HEK293 (cell line): ENCODE results near the gene SKAP1.

ENCODE experiments used
- CTCF ChIA-PET: fragments of 350-600 bp; formaldehyde crosslinking; extraction: SDS; loops from one replicate; lab custom pipeline; 2021; ENCODE audit warnings: antibody characterized with exemption; lab: Yijun Ruan, JAX
- POLR2A ChIA-PET: fragments of 300-600 bp; formaldehyde crosslinking; extraction: SDS; loops from one replicate; lab custom pipeline; 2020; ENCODE audit warnings: antibody characterized with exemption, inconsistent platforms; lab: Yijun Ruan, JAX
- H3K27ac ChIP-seq: fragments of 200-500 bp; sonication (Bioruptor generic); 2 replicates; pipeline ENCODE4 v1.5.1; 2014; ENCODE audit warnings: low read depth, low read length, control low read depth, inconsistent platforms; ENCODE audit errors: extremely low read depth
- H3K36me3 ChIP-seq, 2 experiments: fragments of 200-500 bp in 1 of 2; sonication (Bioruptor generic) in 1 of 2; 1 replicate in 1 of 2; 2 replicates in 1 of 2; pipeline ENCODE4 v1.5.1; 2014 to 2017; ENCODE audit warnings: inconsistent platforms in 2 of 2, low read length in 2 of 2; ENCODE audit not compliant: control insufficient read depth in 2 of 2, insufficient read depth in 1 of 2
- H3K4me1 ChIP-seq: fragments of 200-500 bp; sonication (Bioruptor generic); 2 replicates; pipeline ENCODE4 v1.5.1; 2014; ENCODE audit warnings: mild to moderate bottlenecking, low read length, inconsistent platforms; ENCODE audit not compliant: control insufficient read depth, insufficient read depth
- H3K4me3 ChIP-seq: 2 replicates; pipeline ENCODE4 v1.5.1; 2011; ENCODE audit warnings: low read depth, mild to moderate bottlenecking, control low read depth, low read length, moderate library complexity
- H3K9me3 ChIP-seq: fragments of 200-500 bp; sonication (Bioruptor generic); 2 replicates; pipeline ENCODE4 v1.5.1; 2014; ENCODE audit warnings: low read depth, low read length, inconsistent platforms; ENCODE audit not compliant: control insufficient read depth, insufficient read depth
- PRDM6 ChIP-seq: fragments of 450-650 bp; formaldehyde crosslinking; IDR thresholded peaks from 2 replicates; pipeline ENCODE4 v1.5.1; 2017; ENCODE audit warnings: missing biosample characterization, missing genetic modification characterization
- SP3 ChIP-seq: fragments of 450-650 bp; formaldehyde crosslinking; IDR thresholded peaks from 2 replicates; pipeline ENCODE4 v1.5.1; 2016; ENCODE audit warnings: missing biosample characterization, missing genetic modification characterization
- ZFP41 ChIP-seq: fragments of 450-650 bp; formaldehyde crosslinking; IDR thresholded peaks from 2 replicates; pipeline ENCODE4 v1.5.1; 2016; ENCODE audit warnings: missing biosample characterization, missing genetic modification characterization, borderline replicate concordance
- ZNF10 ChIP-seq: fragments of 450-650 bp; formaldehyde crosslinking; IDR thresholded peaks from 2 replicates; pipeline ENCODE4 v1.5.1; 2017; ENCODE audit warnings: missing biosample characterization, missing genetic modification characterization
- ZNF112 ChIP-seq: fragments of 450-650 bp; formaldehyde crosslinking; IDR thresholded peaks from 2 replicates; pipeline ENCODE4 v1.5.0; 2017; ENCODE audit warnings: missing biosample characterization, missing genetic modification characterization
- ZNF148 ChIP-seq: fragments of 450-650 bp; formaldehyde crosslinking; IDR thresholded peaks from 2 replicates; pipeline ENCODE4 v1.5.0; 2017; ENCODE audit warnings: missing biosample characterization, missing genetic modification characterization, borderline replicate concordance
- ZNF2 ChIP-seq: fragments of 450-650 bp; formaldehyde crosslinking; IDR thresholded peaks from 2 replicates; pipeline ENCODE4 v1.5.1; 2016; ENCODE audit warnings: missing biosample characterization, missing genetic modification characterization
- ZNF23 ChIP-seq: fragments of 450-650 bp; formaldehyde crosslinking; IDR thresholded peaks from 2 replicates; pipeline ENCODE4 v1.5.1; 2016; ENCODE audit warnings: missing biosample characterization, missing genetic modification characterization, borderline replicate concordance
- ZNF302 ChIP-seq: fragments of 450-650 bp; formaldehyde crosslinking; IDR thresholded peaks from 2 replicates; pipeline ENCODE4 v1.5.1; 2016; ENCODE audit warnings: missing biosample characterization, missing genetic modification characterization, low read depth
- ZNF529 ChIP-seq: fragments of 450-650 bp; formaldehyde crosslinking; IDR thresholded peaks from 2 replicates; pipeline ENCODE4 v1.5.1; 2017; ENCODE audit warnings: missing genetic modification characterization, missing biosample characterization; ENCODE audit not compliant: insufficient replicate concordance
- ZNF610 ChIP-seq: fragments of 450-650 bp; formaldehyde crosslinking; IDR thresholded peaks from 2 replicates; pipeline ENCODE4 v1.5.1; 2016; ENCODE audit warnings: missing biosample characterization, missing genetic modification characterization, borderline replicate concordance
- ZNF658 ChIP-seq: fragments of 450-650 bp; formaldehyde crosslinking; IDR thresholded peaks from 2 replicates; pipeline ENCODE4; 2016; ENCODE audit warnings: missing biosample characterization, missing genetic modification characterization
- ZNF660 ChIP-seq: fragments of 450-650 bp; IDR thresholded peaks from 2 replicates; pipeline ENCODE4 v1.5.1; 2018; ENCODE audit warnings: missing biosample characterization, mild to moderate bottlenecking, missing genetic modification characterization
- ZNF677 ChIP-seq: fragments of 450-650 bp; IDR thresholded peaks from 2 replicates; pipeline ENCODE4 v1.5.0; 2018; ENCODE audit warnings: missing biosample characterization, mild to moderate bottlenecking, missing genetic modification characterization, moderate library complexity
- ZNF768 ChIP-seq: fragments of 450-650 bp; formaldehyde crosslinking; IDR thresholded peaks from 2 replicates; pipeline ENCODE4 v1.5.1; 2018; ENCODE audit warnings: missing biosample characterization, mild to moderate bottlenecking, missing genetic modification characterization
- ZSCAN30 ChIP-seq: fragments of 450-650 bp; IDR thresholded peaks from 2 replicates; pipeline ENCODE4 v1.5.1; 2018; ENCODE audit warnings: missing biosample characterization, mild to moderate bottlenecking, missing genetic modification characterization, moderate library complexity
- TF ChIP-seq, protein P1 (sequence below): fragments of 450-650 bp; formaldehyde crosslinking; optimal IDR thresholded peaks from 2 replicates; pipeline ENCODE3; 2016; ENCODE audit warnings: missing biosample characterization, mild to moderate bottlenecking, missing genetic modification characterization
- TF ChIP-seq, protein P2 (sequence below): fragments of 450-650 bp; formaldehyde crosslinking; IDR thresholded peaks from 2 replicates; pipeline ENCODE4 v1.5.1; 2016; ENCODE audit warnings: missing biosample characterization, missing genetic modification characterization
- TF ChIP-seq, protein P3 (sequence below): fragments of 450-650 bp; formaldehyde crosslinking; IDR thresholded peaks from 2 replicates; pipeline ENCODE4 v1.5.1; 2016; ENCODE audit warnings: missing biosample characterization, missing genetic modification characterization

Gene SKAP1

DNA sequence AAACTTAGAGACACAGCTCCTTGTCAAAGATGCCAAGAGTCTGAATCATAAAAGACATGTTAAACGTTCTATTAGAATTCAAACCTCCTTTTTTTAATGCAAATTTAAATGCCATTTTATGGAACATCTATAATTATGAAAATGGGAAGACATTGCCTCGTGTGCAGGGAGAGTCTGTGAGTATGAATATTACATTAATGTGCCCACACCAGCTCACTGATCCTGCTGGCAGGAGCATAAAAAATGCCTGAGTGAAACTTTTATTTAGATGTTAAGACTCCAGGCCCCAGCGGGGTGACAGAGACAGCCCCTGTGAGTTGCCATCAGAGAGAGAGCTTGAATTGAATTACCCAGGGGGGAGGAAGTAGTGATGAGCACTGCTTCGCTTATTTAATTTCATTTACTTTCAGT is 237.7 kb downstream of the SKAP1 start (continued):
- TF ChIP-seq, protein P1, sequence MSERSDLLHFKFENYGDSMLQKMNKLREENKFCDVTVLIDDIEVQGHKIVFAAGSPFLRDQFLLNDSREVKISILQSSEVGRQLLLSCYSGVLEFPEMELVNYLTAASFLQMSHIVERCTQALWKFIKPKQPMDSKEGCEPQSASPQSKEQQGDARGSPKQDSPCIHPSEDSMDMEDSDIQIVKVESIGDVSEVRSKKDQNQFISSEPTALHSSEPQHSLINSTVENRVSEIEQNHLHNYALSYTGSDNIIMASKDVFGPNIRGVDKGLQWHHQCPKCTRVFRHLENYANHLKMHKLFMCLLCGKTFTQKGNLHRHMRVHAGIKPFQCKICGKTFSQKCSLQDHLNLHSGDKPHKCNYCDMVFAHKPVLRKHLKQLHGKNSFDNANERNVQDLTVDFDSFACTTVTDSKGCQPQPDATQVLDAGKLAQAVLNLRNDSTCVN (tag by site-specific recombination), result no peak
- TF ChIP-seq ZNF610 (tag by site-specific recombination) (no peak), ZNF768 (tag by site-specific recombination) (no peak), ZNF529 (tag by site-specific recombination) (no peak), PRDM6 (tag by site-specific recombination) (0 out of 2 replicates have a peak, but pooled peaks have one; percentile 23), ZSCAN30 (tag by site-specific recombination) (no peak), ZNF10 (tag by site-specific recombination) (no peak)
- TF ChIP-seq, protein P2, sequence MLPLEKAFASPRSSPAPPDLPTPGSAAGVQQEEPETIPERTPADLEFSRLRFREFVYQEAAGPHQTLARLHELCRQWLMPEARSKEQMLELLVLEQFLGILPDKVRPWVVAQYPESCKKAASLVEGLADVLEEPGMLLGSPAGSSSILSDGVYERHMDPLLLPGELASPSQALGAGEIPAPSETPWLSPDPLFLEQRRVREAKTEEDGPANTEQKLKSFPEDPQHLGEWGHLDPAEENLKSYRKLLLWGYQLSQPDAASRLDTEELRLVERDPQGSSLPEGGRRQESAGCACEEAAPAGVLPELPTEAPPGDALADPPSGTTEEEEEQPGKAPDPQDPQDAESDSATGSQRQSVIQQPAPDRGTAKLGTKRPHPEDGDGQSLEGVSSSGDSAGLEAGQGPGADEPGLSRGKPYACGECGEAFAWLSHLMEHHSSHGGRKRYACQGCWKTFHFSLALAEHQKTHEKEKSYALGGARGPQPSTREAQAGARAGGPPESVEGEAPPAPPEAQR (tag by site-specific recombination), result no peak
- TF ChIP-seq, all 188 proteins: peak for 3

- TF ChIP-seq ZNF658 (tag by site-specific recombination), result no peak
- TF ChIP-seq PRDM6 (tag by site-specific recombination), result peak; percentile 52; the same call in 1 of the 2 replicates
- H3K4me3 ChIP-seq, result no peak overlapping the region
- ChIA-PET CTCF (interaction anchor here (1.2 to 1.4 kb wide), 2 partner anchors 9 to 24 kb away, joined by 4 read pairs; no protein-coding TSS in a partner anchor), POLR2A (no interaction called here)
- H3K4me1 ChIP-seq, result peaks cover 26% of the 10 kb centered on the region
- H3K9me3 ChIP-seq, result no peaks in the 10 kb centered on the region
- H3K27ac ChIP-seq, result no peak overlapping the region
- H3K36me3 ChIP-seq, result no peaks in the 10 kb centered on the region
These were observed 238.7 kb downstream of the SKAP1 start for GRCh38 chr17:48191362-48191761.

DNA sequence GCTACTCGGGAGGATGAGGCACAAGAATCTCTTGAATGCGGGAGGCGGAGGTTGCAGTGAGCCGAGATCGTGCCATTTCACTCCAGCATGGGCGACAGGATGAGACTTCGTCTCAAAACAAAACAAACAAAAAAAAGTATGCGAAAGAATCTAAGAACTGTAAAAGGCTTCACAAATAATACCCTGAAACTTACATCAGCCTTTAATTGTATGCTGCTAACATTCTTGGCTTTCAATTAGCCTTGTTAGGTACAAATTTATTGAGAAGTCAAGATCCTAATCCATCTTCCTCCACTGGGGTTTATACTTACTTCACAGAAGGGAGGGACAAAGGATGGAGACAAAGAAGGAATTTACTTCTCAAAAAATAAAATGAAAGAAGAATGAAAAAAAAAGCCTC is 239.1 kb downstream of the SKAP1 start:
- peaks cover 26% of the 10 kb centered on the region for H3K4me1 ChIP-seq
- H3K36me3 ChIP-seq, result no peaks in the 10 kb centered on the region
- no peak overlapping the region for H3K4me3 ChIP-seq
- CTCF ChIA-PET, result interaction anchor here (0.5 to 1.4 kb wide), 4 partner anchors 9 to 56 kb away, joined by 3 to 4 read pairs (median 4); no protein-coding TSS in a partner anchor
- POLR2A ChIA-PET, result no interaction called here
- no peak overlapping the region for H3K27ac ChIP-seq
- no peaks in the 10 kb centered on the region for H3K9me3 ChIP-seq
- TF ChIP-seq ZNF660 (tag by site-specific recombination) (no peak), ZNF23 (no peak), ZNF2 (tag by site-specific recombination) (no peak), ZNF112 (tag by site-specific recombination) (no peak), ZNF677 (tag by site-specific recombination) (no peak), ZNF302 (no peak), SP3 (tag by site-specific recombination) (no peak), ZFP41 (tag by site-specific recombination) (no peak), ZNF148 (tag by site-specific recombination) (no peak)
- TF ChIP-seq, protein P3, sequence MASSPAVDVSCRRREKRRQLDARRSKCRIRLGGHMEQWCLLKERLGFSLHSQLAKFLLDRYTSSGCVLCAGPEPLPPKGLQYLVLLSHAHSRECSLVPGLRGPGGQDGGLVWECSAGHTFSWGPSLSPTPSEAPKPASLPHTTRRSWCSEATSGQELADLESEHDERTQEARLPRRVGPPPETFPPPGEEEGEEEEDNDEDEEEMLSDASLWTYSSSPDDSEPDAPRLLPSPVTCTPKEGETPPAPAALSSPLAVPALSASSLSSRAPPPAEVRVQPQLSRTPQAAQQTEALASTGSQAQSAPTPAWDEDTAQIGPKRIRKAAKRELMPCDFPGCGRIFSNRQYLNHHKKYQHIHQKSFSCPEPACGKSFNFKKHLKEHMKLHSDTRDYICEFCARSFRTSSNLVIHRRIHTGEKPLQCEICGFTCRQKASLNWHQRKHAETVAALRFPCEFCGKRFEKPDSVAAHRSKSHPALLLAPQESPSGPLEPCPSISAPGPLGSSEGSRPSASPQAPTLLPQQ, result no peak
- TF ChIP-seq, protein P2 (tag by site-specific recombination), result no peak
